Superior temporal gyrus (tissue), 1 donor: ENCODE results near the gene NHLRC4.

Experiments used
- DNase-seq: peaks from one replicate; pipeline ENCODE4 v3.0.0-alpha.2; 2016; ENCODE audit errors: extremely low spot score

NHLRC4 gene, protein sequence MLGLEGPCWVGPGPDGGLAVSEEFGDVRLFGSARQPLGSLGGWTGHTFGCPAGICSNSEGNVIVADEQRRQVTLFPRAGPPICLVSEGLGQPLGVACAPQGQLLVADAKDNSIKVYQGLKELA

DNA sequence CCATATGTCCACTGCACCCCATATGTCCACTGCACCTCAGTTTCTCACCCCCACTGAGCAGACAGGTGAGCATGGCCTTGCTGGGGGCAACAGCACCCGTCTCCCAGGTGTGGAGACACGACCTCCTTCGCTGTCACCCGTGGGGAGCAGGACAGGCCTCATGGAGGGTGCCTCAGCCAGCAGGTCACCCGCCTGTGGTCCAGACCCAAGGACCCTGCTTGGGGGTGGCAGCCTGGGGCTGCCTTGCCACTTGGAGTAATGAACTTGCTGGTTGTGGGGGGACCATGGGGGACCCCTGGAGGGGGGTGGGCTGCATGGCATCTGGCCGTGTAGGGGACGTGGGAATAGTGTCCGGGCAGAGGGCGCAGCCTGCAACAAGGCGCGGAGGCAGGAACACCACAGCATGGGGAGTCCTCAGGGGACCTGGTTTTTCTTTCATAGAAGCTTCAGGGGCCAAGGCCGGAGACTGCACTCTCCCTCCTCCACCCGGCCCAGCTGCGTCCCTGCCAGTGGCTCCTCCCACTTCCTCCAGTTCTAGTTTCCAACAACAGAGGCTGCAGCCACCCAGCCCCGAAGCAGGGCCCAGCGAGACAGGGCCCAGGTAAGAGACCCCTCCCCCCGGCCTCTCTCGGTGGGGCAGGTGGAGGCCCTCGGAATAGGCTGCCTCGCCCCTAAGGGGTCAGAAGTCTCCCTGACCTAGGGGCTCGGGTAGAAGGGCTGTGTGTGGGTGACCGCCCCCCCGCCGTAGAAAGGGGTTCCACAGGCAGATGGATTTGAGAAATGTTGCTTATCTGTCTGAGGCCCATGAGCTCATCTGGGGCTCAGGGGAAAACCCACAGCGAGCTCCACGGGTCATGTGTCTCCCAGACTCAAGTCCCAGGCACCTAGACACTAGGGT, at the start of gene NHLRC4:
Gene NHLRC4 (plus strand): TSS at position 531 of the 898 bp plus-strand sequence. CDS start 1,043 bp downstream, outside the sequence.
- no peak for DNase-seq

DNA sequence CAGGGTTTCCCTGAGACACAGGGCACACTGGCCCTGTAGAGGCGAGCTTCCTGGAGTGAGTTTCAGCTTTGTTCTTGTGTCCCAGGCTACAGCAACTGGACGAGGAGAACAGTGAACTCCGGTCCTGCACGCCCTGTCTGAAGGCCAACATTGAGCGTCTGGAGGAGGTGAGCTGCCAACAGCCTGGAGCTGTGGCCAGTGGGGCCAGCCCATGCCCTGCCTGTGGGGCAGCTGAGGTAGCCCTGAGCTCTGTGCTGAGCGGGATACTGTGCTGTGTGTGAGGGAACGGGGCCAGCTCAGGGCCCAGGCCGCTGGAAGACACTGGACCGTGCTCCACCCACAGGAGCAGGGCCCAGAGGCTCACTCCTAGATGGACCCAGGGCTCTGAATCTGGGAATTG, 47.9 kb upstream of the NHLRC4 start:
- no peak for DNase-seq

DNA sequence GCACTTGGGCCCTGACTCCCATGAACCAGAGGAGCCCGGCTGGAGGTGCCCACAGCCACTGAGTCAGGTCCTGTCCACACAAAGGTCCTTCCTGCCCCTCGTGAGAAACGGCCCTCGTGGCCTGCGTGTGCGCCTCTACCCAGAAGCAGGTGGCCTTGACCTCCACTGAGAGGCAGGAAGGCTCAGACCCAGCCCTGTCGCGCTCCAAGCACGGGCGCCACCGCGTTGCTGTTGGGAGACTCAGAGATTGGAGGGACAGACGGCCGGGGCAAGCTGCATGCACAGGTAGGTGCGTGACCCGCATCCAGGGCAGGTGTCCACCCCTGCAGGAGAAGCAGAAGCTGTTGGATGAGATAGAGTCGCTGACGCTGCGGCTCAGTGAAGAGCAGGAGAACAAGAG, 47.4 kb upstream of the NHLRC4 start:
- no peak for DNase-seq

DNA sequence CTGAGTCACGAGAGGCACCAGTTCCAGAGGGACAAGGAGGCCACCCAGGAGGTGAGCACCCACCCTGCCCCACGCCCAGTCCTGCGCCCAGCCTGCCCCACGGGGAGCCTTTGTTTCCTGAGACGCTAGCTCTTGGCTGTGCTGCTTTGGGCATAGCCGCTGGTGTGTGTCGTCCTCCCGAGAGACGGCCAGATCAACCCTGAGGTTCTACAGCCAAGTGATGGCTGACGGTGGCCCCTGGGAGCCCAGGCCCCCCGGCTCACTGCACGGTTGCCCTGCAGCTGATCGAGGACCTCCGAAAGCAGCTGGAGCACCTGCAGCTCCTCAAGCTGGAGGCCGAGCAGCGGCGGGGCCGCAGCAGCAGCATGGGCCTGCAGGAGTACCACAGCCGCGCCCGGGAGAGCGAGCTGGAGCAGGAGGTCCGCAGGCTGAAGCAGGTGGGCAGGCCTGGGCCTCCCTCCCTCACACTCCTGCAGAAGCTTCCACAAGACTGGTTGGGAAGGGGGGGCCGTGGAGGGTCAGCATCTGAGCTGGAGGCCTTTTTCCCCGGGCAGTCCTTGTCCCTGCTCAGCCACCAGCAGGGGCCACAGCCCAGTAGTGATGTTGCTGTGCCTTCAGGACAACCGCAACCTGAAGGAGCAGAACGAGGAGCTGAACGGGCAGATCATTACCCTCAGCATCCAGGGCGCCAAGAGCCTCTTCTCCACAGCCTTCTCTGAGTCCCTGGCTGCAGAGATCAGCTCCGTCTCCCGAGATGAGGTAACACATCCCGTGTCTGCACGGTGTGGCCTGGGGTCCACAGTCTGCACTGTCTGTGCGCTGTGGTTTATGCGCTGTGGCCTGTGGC, 46.7 kb upstream of the NHLRC4 start:
- no peak for DNase-seq

DNA sequence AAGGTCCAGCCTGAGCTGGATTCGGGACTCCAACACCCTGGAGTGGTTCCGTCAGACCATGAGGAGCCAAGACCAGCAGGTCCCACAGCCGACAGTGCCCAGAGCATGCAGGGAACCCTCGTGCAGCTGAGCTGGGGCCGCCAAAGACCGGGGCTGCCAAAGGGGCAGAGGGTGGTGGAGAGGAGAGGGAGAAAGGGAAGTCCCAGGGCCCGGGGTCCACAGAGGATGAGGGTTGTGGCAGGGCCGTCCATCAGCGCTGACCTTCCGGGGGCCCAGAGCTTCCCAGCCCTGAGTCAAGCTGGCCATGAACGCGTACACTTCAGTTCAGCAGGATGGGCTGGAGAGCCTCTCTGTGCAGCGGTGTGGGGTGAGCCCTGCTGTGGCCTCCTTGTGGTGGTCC, 46.0 kb upstream of the NHLRC4 start:
- DNase-seq: no peak

DNA sequence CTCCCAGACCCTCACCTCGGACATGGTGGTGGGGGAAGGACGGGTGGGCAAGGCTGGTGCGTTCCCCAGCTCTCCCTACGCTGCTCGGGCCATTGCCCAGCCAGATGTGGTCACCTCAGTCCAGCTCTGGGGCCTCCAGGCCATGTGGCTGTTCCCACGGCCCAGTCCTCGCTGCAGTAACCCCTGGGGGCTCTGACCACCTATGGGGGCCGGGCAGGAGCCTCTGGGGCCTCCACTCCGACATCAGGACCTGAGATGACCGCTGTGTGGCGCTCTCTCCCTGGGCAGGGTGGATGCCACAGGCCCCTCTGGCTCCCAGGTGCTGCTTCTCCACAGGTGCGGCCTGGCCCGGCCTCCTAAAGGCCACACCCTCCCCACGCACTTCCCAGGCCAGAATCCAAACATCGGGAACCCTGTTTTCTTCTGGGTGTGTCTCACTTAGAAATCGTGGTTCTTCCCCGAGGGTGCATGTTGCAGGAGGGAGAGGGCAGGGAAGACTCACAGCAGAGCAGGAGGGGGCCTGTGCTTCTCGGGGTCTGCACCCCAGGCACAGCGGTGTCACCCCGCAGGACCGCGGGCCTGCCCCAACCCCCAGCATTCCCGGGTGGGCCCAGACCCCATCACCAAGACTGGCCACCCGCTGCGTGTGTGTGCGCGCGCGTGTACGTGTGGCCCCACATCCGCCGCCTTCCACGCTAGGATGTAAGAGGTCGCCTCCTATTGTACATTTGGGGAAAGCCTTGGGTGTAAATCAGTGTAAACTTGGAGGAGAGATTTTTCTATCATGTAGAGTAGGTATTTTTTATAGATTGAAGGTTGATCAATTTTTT, 45.2 kb upstream of the NHLRC4 start:
- no peak for DNase-seq

DNA sequence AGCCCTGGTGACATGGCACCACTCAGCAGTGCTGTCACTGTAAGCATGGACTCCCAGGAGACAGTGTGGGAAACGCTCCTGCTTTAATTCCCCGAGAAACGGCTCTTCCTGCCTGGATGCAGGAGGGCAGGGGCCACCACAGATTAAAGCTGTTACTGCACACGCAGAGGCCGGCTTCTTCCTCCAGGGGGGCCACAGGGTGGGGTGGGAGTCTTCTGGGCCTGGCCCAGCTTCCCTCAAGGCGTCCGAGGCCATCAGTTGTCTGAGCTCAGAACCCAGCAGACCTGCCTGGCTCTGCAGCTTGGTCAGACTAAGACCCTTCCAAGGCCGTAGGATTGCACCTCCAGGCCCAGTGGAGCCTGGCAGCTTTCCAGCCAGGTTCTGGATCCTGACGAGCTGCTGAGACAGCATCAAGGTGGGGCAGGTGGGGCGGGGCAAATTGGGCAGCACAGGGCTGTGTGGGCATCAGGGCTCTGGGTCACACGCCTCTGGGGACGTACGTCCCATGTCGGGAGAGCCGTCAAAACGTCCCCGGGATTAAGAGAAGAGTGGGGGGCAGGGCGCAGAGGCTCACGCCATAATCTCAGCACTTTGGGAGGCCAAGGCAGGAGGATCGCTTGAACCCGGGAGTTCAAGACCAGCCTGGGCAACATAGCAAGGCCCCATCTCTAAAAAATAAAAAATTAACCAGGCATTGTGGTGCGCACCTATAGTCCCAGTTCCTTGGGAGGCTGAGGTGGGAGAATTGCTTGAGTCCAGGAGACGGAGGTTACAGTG, 44.3 kb upstream of the NHLRC4 start:
- DNase-seq: no peak

DNA sequence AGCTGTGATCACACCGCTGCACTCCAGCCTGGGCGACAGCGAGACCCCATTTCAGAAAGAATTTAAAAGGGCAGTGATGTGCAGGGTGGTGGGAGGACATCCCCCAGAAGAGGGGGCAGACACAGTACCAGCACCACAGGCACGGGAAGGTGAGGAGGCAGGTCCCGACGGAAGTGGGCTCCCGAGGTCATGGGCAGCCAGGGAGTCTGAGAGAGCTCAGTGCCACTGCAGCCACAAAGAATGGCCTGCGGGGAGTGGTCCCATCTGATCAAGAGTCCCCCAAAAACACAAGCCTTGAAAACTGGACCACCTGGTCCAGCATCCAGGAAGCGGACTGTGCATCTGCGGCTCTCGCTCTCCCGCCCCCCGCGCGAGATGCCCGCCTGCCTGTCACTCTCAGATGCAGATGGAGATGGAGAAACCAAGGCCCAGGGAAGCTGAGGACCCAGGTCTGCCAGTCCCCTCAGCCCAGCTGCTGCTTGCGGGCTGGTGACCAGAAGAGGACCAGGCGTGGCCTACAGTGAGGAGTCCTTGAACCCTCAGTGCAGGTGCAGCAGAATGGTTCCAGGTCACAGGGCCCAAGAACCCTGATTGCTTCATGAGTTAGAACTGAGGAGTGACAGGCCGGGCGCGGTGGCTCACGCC, 43.6 kb upstream of the NHLRC4 start:
- DNase-seq: no peak

DNA sequence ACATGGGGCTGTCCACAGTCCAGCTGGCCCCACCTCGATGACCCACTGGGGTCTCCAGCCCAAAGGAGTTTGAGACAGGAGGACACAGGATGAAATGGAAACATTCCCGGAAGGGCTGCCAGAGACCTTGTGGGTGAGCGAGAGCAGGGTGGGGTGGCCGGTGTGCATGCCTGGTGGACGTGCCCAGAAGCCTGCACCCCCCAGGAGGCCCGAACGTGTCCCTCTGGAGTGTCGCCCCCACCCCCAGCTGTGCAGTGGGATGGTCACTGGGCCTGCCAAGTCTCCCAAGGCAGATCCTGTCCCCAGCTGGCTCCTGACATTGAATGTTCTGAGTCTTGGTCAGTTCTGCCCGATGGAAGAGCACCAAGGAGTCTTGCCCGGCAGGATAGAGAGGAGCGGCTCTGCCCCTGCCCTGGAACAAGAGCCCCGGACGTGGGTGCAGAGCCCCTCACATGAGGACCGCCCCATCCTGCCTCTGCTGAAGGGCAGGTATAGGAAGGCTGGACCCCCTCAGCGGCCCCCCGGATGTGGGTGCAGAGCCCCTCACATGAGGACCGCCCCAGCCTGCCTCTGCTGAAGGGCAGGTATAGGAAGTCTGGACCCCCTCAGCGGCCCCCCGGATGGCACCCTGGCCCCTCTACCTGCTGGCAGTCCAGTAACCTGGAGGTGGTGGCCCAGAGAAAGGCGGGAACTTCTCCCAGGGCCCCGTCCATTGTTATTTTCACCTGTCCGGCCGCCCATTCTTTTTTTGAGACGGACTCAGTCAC, 42.3 kb upstream of the NHLRC4 start:
- no peak for DNase-seq

DNA sequence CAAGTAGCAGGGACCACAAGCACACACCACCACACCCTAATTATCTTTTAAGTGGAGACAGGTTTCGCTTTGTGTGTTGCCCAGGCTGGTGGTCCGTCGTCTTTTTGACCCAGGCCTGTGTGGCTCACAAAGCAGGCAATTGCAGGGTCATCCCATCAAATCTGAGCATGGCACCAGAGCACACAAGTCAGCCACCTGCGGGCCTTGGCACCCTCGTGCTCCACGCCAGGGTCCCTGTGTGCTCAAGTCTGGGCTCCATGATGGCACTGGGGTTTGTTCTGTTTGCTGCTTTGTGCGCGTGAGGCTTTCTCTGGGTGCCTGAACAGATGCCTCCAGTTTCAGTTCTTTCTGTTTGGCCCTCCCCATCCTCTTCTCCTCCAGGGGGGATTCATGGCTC, 41.7 kb upstream of the NHLRC4 start:
- DNase-seq: no peak

DNA sequence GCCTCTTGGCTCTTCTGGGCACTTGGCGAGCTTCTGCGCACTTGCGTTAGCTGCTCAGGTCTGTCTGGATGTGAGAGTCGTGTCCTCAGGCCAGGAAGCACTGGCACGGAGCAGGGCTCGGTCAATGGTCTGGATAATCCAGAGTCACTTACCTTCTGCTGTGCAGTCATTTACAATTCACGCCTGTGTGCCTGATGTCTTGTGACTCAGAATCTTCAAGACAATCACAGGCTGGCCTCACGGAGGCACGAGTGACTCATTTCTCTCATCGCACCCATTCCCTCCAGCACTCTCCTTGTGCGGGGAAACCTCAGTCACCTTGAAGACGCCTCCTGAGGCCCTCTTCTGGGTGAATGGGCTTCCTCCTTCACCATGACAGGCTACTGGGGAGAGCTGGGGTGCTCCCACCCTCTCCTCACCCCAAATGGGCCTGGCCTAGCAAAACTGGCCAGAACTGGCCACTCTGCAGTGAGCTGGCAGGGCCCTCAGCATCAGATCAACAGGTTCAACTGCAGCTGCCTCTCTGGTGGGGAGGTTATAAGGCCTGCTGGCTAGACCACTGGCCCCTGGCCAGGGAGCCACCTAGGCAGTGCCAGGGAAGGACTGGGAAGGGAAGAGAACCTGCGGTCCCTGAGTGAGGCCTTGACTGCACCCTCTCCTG, 41.2 kb upstream of the NHLRC4 start:
- DNase-seq: peak; percentile 36

DNA sequence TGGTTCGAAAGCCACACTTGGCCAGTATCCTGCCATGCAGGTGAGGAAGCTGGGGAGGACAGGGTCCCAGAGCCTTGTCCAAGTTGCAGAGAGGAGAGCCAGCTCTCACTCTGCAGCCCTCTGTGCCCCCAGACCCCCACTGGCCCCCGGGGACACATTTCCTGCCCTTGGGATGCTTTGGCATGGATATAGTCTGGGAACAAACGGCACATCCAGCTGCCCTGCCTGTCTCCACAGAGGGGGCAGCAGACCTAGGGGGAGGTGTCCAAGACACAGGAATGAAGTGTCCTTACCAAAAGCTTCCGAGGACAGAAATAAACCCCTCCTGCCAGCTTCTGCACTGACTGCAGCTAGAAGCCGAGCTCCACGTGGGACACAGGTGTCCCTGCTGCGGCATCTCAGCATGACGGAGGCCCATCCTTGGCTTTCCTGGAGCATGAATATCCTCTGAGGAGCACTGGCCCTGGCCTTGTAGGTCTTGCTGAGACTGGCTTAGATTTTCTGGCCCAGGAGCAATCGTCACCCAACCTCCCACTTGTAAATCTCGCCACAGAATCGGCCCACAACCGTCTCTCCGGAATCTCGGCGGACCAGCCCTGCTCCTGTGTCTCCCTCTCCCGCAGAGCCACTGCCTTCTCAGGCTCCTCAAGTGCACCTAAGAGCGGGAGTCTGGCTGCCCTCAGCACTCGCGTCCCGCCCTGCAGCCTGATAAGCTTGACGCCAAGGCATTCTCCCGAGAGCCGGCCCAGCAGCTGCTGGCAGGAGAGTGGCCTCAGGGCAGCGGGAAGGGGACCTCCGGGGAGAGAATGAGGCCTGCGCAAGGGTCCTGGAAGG, 40.4 kb upstream of the NHLRC4 start:
- peak; percentile 12 for DNase-seq

DNA sequence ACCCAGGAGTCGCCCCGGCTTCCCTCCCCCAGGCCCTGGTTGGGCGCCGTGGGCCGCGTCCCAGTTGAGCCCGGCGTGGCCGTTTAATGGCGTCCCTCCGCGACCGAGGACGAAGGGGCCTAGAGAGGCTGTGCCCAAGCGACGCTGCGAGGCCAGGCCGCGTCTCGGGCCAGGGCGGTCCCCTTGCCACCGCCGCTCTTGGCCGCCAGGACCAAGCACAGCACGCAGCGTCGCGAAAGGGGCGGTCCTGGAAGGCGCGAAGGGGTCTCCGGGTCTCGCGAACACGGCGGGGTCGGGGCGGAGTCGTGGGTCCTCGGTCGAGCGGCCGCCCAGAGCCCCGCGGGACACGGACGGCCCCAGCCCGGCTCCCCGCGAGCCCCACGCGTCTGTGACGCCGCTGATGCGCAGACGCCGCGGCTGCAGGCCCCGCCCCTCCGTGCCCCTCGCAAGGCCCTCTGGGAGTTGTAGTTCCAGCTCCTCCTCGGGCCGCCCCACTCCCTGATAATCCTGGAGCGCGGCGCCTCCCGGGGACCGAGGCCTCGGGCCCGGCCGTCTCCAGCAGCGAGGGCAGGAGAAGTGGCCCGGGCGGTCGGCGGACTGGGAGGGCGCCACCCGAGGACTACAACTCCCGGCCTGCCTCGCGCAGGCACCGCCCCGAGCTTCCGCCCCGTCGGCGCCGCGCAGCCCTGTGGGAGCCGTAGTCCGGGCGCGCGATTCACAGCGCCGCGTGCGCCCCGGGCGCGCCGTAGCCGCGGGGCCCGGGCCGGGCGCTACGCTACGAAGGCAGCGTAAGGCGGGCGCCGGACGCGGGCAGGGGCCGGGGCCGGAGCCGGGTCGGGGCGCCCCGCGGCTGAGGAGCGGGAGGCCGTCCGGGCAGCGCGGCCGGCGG, 39.5 kb upstream of the NHLRC4 start, which contains the start of gene CAPN15:
Gene CAPN15 (plus strand): TSS at position 698 of the 889 bp plus-strand sequence. CDS start 19,127 bp downstream, outside the sequence.
- DNase-seq: peak; percentile 81

DNA sequence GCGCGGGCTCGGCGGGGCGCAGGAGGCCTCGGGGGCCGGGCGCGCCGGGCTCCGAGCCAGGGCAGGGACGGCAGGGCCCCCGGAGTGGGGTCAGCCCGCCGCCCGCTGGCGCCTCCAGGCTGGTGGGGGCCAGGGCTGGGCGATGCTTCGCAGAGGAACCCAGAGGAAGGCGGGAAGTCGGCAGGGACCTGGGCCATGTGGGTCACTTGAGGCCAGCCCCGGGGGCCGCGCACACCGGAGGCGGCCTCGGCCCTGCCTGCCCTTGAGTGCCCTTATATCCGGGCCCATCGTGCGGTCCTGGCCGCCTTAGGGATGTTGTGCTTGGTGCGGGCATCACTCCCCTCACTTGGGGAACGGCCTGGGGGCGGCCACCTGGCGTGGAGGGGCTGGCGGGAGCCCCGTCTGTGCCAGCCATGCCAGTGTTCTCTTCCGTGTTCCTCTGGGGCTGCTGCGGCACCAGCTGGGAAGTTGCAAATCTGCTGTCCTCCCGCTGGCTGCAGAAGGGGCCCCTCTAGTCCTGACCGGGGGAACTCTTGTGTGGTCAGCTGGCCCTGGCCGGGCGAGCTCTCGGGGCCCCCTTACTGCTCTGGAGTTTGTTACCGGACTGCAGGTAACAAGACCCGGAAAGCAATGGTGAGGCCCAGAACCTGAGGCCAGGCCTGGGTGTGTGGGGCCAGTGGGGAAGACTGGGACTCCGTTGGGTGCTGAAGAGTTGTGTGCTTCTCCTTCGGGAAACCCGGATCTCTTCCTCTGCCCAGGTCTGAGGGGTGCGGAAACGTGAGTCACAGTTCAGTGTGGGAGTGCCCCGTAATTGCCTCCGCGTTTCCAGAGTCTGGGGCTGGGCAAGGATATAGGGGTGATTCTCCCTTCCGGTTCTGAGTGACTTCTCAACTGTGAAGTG, 38.4 kb upstream of the NHLRC4 start:
- DNase-seq: no peak

DNA sequence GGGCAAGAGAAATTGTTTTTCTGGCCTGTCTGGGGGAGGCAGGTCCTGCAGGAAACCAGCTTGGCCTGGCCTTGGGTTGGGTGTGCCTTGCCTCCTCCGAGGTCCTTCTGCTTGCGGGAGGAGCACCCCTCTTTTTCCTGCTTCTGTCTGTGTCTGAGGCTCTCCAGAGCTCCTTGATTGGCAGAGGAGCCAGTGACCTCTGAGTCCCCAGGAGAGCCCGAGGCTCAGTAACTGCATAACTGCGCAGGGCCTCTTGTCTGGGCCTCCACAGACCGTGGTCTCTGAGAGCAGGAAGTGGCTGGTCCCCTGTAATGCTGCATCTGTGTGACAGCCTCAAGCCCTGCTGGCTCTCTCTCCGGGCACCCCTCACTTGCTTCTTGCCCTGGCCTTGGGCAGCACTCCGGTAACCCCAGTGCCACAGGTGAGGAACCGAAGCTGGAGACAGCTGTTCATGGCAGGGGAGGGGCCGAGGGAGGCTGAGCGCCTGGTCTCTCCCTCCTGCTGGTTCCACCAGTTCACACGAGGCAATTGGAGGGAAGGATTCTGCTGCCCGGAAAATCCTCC, 37.7 kb upstream of the NHLRC4 start:
- no peak for DNase-seq
